Measurements from ENCODE around the gene GYPC. TPM values are rescaled to one million over a fixed set of nuclear protein-coding genes. Genes with fewer than 3 reads are reported as not detected.

Gene GYPC, protein sequence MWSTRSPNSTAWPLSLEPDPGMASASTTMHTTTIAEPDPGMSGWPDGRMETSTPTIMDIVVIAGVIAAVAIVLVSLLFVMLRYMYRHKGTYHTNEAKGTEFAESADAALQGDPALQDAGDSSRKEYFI
- total RNA-seq, result 10 to 100 TPM; 19.1 to 40.2 (median 28.5) TPM

- WGBS, 2 donors (ENCODE audit: low coverage in 1 of 2), result 19 to 83% methylated on average over 2 to 49 of the region's 51 CpGs
These were observed at the start of gene GYPC for GRCh38 chr2:126655500-126656430. Gene GYPC, plus strand, starts transcription at chr2:126656158. Its CDS starts 106 bp downstream, at chr2:126656264.

DNA sequence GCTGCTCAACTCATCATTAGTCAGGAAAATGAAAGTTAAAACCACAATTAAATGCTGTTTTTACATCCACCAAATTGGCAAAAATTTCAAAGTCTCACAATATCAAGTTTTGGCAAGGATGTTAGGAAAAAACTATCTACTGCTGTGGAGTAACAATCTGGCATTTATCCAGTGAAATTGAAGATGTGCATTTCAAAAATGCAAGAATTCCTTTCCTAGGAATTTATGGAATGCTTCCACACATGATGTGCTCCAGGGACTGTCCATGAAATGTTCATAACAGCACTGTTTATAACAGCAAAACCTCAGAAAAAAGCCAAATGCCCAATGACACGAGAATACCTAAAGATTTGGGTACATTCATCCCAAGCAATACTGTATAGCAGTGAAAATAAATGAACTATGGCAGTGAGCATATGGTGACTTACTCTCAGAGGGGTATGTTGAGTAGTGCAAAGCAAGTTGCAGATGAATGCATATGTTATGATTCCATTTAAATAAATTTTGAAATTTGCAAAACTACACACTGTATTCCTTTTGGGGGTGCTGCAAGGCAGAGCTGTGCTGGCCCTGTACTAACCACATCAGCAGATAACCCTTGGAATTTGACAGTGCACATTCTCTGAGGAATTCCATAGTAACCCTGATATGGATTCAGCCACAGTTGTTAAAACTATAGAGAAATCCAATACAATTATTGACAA, 41.3 kb upstream of the GYPC start:
- WGBS, 2 donors (ENCODE audit: low coverage in 1 of 2), result 13 to 33% methylated on average over 1 of the region's 1 CpG
- DNase-seq, result no peak
- in situ Hi-C loops (cut with MboI; ENCODE audit: low pct_ligation_motif_present in 1 of 4, low pct_unique_long_range_greater_than_20kb in 1 of 4, low sequenced_read_pairs in 3 of 4), result no loop called here
- Histone ChIP-seq H3K36me3 (no peaks in the 10 kb centered on the region), H3K4me1 (no peaks in the 10 kb centered on the region), H3K27me3 (no peaks in the 10 kb centered on the region), H3K27ac (no peak overlapping the region), H3K9me3 (no peaks in the 10 kb centered on the region), H3K4me3 (no peak overlapping the region)
- intact Hi-C loops (cut with DNase I; ENCODE audit: low total_unique reads), result no loop called here
- no peak for TF ChIP-seq EP300 (IDR thresholded peaks at IDR 0.05; ENCODE audit: low read depth)
- TF ChIP-seq POLR2A (IDR thresholded peaks at IDR 0.05), result no peak
- no peak for TF ChIP-seq POLR2AphosphoS5 (IDR thresholded peaks at IDR 0.05)
- no peak for TF ChIP-seq CTCF (IDR thresholded peaks at IDR 0.05)

More at GRCh38 chr2:126655500-126656430, at the start of gene GYPC:
- intact Hi-C loops (cut with DNase I; ENCODE audit: low total_unique reads) (no loop called here), in situ Hi-C loops (cut with MboI; ENCODE audit: low pct_ligation_motif_present in 1 of 4, low pct_unique_long_range_greater_than_20kb in 1 of 4, low sequenced_read_pairs in 3 of 4) (no loop called here)
- H3K27me3 ChIP-seq, result peaks cover 7% of the 10 kb centered on the region
- H3K4me3 ChIP-seq, result peak within 1 kb of the TSS; percentile 23 to 74 (median 62)
- TF ChIP-seq POLR2A (IDR thresholded peaks at IDR 0.05) (peak; percentile 32), POLR2AphosphoS5 (IDR thresholded peaks at IDR 0.05) (peak in 2 of 3 donors; percentile 12 to 31), CTCF (IDR thresholded peaks at IDR 0.05) (no peak), EP300 (IDR thresholded peaks at IDR 0.05; ENCODE audit: low read depth) (no peak)
- no peaks in the 10 kb centered on the region for H3K36me3 ChIP-seq
- no peaks in the 10 kb centered on the region for H3K9me3 ChIP-seq
- DNase-seq, result peak; percentile 55
- H3K27ac ChIP-seq, result peak within 1 kb of the TSS; percentile 90 to 95 (median 94)
- H3K4me1 ChIP-seq, result peaks cover 19 to 35% (median 21%) of the 10 kb centered on the region in 4 donors

DNA sequence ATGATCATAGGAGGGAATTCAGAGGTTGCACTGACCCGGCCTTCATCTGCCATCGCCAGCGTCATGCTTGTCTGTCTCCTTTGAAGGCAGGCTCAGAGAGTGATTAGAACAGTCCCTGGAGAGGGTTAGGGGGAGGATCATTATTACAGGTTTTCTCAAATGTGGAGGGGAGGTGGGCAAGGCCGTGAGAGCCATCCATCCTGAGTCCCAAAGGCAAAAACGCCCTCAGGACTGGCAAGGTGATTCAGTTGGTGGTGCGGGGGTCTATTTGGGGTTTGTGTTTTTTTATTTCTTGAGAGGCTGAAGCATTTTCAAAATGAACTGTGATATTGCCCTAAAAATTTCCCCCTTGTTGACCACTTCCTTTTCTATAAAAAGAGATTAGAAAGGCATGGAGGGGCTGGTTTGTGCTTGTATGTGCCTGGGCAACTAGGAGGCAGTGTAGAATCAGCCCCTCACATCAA, 39.3 kb upstream of the GYPC start:
- intact Hi-C loops (cut with DNase I; ENCODE audit: low total_unique reads), result no loop called here
- TF ChIP-seq POLR2AphosphoS5 (IDR thresholded peaks at IDR 0.05) (no peak), EP300 (IDR thresholded peaks at IDR 0.05; ENCODE audit: low read depth) (no peak), POLR2A (IDR thresholded peaks at IDR 0.05) (no peak), CTCF (IDR thresholded peaks at IDR 0.05) (no peak)

GRCh38 chr2:126620302-126620701, 35.7 kb upstream of the GYPC start:
- intact Hi-C loops (cut with DNase I; ENCODE audit: low total_unique reads), result no loop called here
- no peak for TF ChIP-seq EP300 (IDR thresholded peaks at IDR 0.05; ENCODE audit: low read depth)
- TF ChIP-seq POLR2AphosphoS5 (IDR thresholded peaks at IDR 0.05), result no peak
- TF ChIP-seq CTCF (IDR thresholded peaks at IDR 0.05), result no peak
- no peak for TF ChIP-seq POLR2A (IDR thresholded peaks at IDR 0.05)

More for the DNA sequence above, 39.3 kb upstream of the GYPC start:
- no peaks in the 10 kb centered on the region for H3K9me3 ChIP-seq
- no peaks in the 10 kb centered on the region for H3K4me1 ChIP-seq
- H3K27me3 ChIP-seq, result no peaks in the 10 kb centered on the region
- no peak overlapping the region for H3K27ac ChIP-seq
- H3K4me3 ChIP-seq, result no peak overlapping the region
- in situ Hi-C loops (cut with MboI; ENCODE audit: low pct_ligation_motif_present in 1 of 4, low pct_unique_long_range_greater_than_20kb in 1 of 4, low sequenced_read_pairs in 3 of 4), result no loop called here
- WGBS, 2 donors (ENCODE audit: low coverage in 1 of 2), result 63% methylated on average over 6 of the region's 6 CpGs; no CpG with 5 or more reads in 1 of the 2 donors
- DNase-seq, result no peak
- H3K36me3 ChIP-seq, result no peaks in the 10 kb centered on the region

More at GRCh38 chr2:126620302-126620701, 35.7 kb upstream of the GYPC start:
- WGBS, 2 donors (ENCODE audit: low coverage in 1 of 2), result 71% methylated on average over 2 of the region's 2 CpGs; no CpG with 5 or more reads in 1 of the 2 donors
- Histone ChIP-seq H3K27ac (no peak overlapping the region), H3K36me3 (no peaks in the 10 kb centered on the region), H3K4me1 (no peaks in the 10 kb centered on the region), H3K27me3 (no peaks in the 10 kb centered on the region), H3K9me3 (no peaks in the 10 kb centered on the region), H3K4me3 (no peak overlapping the region)
- in situ Hi-C loops (cut with MboI; ENCODE audit: low pct_ligation_motif_present in 1 of 4, low pct_unique_long_range_greater_than_20kb in 1 of 4, low sequenced_read_pairs in 3 of 4), result no loop called here
- no peak for DNase-seq

Measured in transverse colon (tissue), 4 donors.